ENCODE measurements around the gene PKN2. TPM values are rescaled to one million over a fixed set of nuclear protein-coding genes. Genes with fewer than 3 reads are reported as not detected.

PKN2 gene
- total and polyA plus RNA-seq, 9 of the 15 experiments (the other 6 are each of a cell fraction or from before 2014, with no cell fraction given): 4.5 to 25.3 (median 19.2) TPM

GRCh38 chr1:88683541-88684481 lies at the start of gene PKN2 (continued):
- TF ChIP-seq DNMT1 (IDR thresholded peaks at IDR 0.05): no peak
- TF ChIP-seq UBTF (IDR thresholded peaks at IDR 0.05; ENCODE audit: borderline replicate concordance in 1 of 2, low read depth in 2 of 2, low read length in 2 of 2): peak; percentile 35 to 98; a peak in 3 of 4 replicates
- TF ChIP-seq NR2C1 (IDR thresholded peaks at IDR 0.05): peak; percentile 37; the same call in 1 of the 2 replicates
- TF ChIP-seq NR2C1 (tag; IDR thresholded peaks at IDR 0.05): 0 out of 2 replicates have a peak, but pooled peaks have one; percentile 37
- TF ChIP-seq FOXP4 (CRISPR knock-in tag; IDR thresholded peaks at IDR 0.05; ENCODE audit: borderline replicate concordance): no peak
- TF ChIP-seq ZC3H4 (CRISPR knock-in tag; IDR thresholded peaks at IDR 0.05; ENCODE audit: borderline replicate concordance): no peak; the same call in 1 of the 2 replicates
- no peak for TF ChIP-seq FOSL1 (tag; conservative IDR thresholded peaks at IDR 0.05)
- no peak for TF ChIP-seq DLX4 (CRISPR knock-in tag; IDR thresholded peaks at IDR 0.05)
- 0 out of 2 replicates have a peak, but pooled peaks have one; percentile 7 for TF ChIP-seq ZNF24 (IDR thresholded peaks at IDR 0.05)
- no peak for TF ChIP-seq SMARCC2 (IDR thresholded peaks at IDR 0.05; ENCODE audit: low read depth)
- TF ChIP-seq TSC22D4 (tag; IDR thresholded peaks at IDR 0.05): no peak
- TF ChIP-seq SOX6 (IDR thresholded peaks at IDR 0.05): peak; percentile 57; the same call in 1 of the 2 replicates
- TF ChIP-seq MCM2 (IDR thresholded peaks at IDR 0.05; ENCODE audit: low read depth): no peak
- peak; percentile 19 to 70 for TF ChIP-seq E2F6 (IDR thresholded peaks at IDR 0.05; ENCODE audit: borderline replicate concordance in 1 of 2, extremely low read depth in 1 of 2, insufficient read depth in 1 of 2, insufficient read length in 1 of 2, low read depth in 1 of 2, low read length in 1 of 2, poor library complexity in 1 of 2, severe bottlenecking in 1 of 2)
- no peak for TF ChIP-seq SAFB2 (IDR thresholded peaks at IDR 0.05; ENCODE audit: borderline replicate concordance, low read depth, low read length, severe bottlenecking)
- TF ChIP-seq SMAD3 (CRISPR knock-in tag; conservative IDR thresholded peaks at IDR 0.05): no peak
- TF ChIP-seq ZNF512 (tag; IDR thresholded peaks at IDR 0.05): no peak
- TF ChIP-seq MAFG (tag; conservative IDR thresholded peaks at IDR 0.05): no peak

Measured in K562 (cell line).